OCI-LY7 (cell line): ENCODE measurements around the gene KCNT1.

Experiments
- EZH2phosphoT487 ChIP-seq: fragments of 200-600 bp; sonication (generic); IDR thresholded peaks from 2 replicates; pipeline ENCODE4 v1.6.1; 2018; ENCODE audit warnings: low read depth, borderline replicate concordance, mild to moderate bottlenecking, mixed run types, antibody characterized with exemption, low read length, moderate library complexity, mixed read lengths
- TF ChIP-seq, protein P1 (sequence below): fragments of 200-600 bp; sonication (generic); conservative IDR thresholded peaks from 2 replicates; pipeline ENCODE4 v1.5.1; 2014; ENCODE audit warnings: mild to moderate bottlenecking, antibody characterized with exemption, low read length, moderate library complexity, mixed read lengths

GRCh38 chr9:135770203-135770535 lies 68.2 kb downstream of the KCNT1 start:
- TF ChIP-seq, protein P1, sequence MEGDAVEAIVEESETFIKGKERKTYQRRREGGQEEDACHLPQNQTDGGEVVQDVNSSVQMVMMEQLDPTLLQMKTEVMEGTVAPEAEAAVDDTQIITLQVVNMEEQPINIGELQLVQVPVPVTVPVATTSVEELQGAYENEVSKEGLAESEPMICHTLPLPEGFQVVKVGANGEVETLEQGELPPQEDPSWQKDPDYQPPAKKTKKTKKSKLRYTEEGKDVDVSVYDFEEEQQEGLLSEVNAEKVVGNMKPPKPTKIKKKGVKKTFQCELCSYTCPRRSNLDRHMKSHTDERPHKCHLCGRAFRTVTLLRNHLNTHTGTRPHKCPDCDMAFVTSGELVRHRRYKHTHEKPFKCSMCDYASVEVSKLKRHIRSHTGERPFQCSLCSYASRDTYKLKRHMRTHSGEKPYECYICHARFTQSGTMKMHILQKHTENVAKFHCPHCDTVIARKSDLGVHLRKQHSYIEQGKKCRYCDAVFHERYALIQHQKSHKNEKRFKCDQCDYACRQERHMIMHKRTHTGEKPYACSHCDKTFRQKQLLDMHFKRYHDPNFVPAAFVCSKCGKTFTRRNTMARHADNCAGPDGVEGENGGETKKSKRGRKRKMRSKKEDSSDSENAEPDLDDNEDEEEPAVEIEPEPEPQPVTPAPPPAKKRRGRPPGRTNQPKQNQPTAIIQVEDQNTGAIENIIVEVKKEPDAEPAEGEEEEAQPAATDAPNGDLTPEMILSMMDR = no peak
- no peak for TF ChIP-seq EZH2phosphoT487
